ENCODE data around the gene ATP6V1G2.

Gene ATP6V1G2

DNA sequence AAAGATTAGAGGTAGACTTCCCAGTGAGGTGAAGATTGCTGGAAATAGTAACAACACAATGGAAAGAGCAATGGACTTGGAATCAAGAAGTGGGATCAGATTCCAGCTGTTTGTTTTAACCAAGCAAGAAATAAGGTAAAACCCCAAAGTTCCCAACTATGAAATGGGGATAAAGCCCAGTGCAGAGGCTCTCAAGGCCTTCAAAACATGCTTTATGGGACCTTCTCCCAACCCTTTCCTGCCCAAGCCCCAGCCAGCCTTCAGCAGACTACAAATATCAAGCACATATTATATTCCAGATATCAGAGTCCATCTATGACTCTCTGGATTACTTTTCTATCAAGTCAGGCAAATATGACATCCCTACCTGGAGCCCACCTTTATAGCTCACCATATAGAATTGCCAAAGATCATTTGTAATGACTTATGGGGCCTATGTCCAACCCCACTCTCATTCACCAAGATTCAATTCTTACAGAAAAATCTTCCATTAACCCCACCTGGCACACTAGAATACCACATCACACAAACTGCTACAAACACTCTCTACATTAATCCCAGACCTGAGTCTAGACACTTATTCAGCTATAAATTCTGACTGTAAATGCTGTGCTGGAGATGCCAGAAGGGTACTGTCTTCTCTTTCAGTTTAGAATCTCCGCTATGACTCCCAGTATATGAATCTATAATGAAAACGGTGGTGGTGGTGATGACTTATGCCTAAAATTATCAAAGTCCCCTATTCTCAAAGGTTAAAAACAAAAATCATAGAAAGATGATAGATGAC lies 10.7 kb downstream of the ATP6V1G2 start:
- no peak for DNase-seq
- Mint-ChIP-seq H3K27ac (no peak overlapping the region), H3K27me3 (no peaks in the 10 kb centered on the region), H3K9me3 (no peaks in the 10 kb centered on the region), H3K36me3 (peaks cover 85% of the 10 kb centered on the region), H3K4me1 (peaks cover 65% of the 10 kb centered on the region), H3K4me3 (no peak overlapping the region)
- CTCF ChIA-PET: interaction anchor here (1.4 kb wide), 1 partner anchor 62 kb away, joined by 5 read pairs; no protein-coding TSS in a partner anchor

DNA sequence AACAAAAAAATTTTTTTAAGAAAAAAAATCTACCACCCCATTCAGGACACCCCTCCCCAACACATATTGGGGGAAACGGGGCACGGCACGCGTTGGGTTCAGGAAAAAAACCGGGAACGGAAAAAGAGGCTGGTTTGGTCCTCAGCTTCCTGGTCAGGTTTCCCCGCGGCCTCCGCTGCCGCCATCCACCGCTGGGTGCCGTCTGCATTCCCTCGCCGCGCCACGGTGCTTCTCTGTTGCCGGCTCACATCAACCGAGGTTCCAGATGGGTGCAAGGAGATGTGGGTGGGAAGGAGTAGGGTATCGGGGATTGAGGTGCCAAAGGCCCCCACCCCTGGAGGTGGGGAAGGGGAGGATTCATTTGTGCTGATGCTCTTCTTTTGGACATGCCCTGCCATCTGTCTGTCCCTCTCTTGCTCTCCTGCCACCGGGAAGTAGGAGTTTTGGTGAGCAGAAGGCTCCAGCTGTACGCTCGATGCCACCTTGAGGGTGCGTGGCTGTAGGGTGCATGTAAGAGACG lies 11.8 kb downstream of the ATP6V1G2 start:
- H3K4me3 Mint-ChIP-seq: no peak overlapping the region
- H3K36me3 Mint-ChIP-seq: peaks cover 86% of the 10 kb centered on the region
- no peaks in the 10 kb centered on the region for H3K27me3 Mint-ChIP-seq
- no peak overlapping the region for H3K27ac Mint-ChIP-seq
- peaks cover 54% of the 10 kb centered on the region for H3K4me1 Mint-ChIP-seq
- no peak for DNase-seq
- CTCF ChIA-PET: no interaction called here
- no peaks in the 10 kb centered on the region for H3K9me3 Mint-ChIP-seq

DNA sequence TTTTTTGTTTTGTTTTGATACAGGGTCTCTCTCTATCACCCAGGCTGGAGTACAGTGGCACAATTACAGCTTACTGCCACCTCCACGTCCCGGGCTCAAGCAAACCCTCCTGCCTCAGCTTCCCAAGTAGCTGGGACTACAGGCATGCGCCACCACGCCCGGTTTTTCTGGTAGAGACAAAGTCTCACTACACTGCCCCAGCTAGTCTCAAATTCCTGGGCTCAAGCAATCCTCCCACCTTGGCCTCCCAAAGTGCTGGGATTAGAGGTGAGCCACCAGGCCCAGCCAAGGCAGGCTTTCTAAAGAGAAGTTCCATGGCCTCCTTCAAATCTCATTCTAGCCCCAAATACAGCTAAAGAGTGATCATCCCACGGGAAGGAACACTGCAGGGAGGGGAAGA lies 12.4 kb downstream of the ATP6V1G2 start:
- no peaks in the 10 kb centered on the region for H3K9me3 Mint-ChIP-seq
- no peak for DNase-seq
- no peak overlapping the region for H3K4me3 Mint-ChIP-seq
- CTCF ChIA-PET: no interaction called here
- H3K27ac Mint-ChIP-seq: no peak overlapping the region
- H3K27me3 Mint-ChIP-seq: no peaks in the 10 kb centered on the region
- H3K4me1 Mint-ChIP-seq: peaks cover 48% of the 10 kb centered on the region
- H3K36me3 Mint-ChIP-seq: peaks cover 80% of the 10 kb centered on the region

DNA sequence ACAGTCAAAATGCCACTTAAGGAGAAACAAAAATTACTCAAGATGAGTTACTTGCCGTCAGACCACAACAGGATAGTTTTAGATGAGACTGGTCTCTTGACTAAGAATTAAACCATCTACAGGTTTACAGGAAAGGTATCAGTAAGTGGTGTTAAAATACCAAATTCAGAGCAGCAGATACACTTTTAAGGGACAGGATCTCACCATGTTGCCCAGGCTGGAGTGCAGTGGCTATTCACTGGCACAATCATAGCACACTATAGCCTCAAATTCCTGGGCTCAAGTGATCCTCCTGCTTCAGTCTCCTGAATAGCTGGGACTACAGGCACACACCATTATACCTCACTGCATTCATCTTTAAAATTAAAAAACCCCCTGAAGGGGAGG lies 13.0 kb downstream of the ATP6V1G2 start:
- no peaks in the 10 kb centered on the region for H3K9me3 Mint-ChIP-seq
- H3K27me3 Mint-ChIP-seq: no peaks in the 10 kb centered on the region
- peaks cover 43% of the 10 kb centered on the region for H3K4me1 Mint-ChIP-seq
- CTCF ChIA-PET: no interaction called here
- peaks cover 76% of the 10 kb centered on the region for H3K36me3 Mint-ChIP-seq
- H3K4me3 Mint-ChIP-seq: no peak overlapping the region
- DNase-seq: no peak
- H3K27ac Mint-ChIP-seq: peak overlapping the region; percentile 19

DNA sequence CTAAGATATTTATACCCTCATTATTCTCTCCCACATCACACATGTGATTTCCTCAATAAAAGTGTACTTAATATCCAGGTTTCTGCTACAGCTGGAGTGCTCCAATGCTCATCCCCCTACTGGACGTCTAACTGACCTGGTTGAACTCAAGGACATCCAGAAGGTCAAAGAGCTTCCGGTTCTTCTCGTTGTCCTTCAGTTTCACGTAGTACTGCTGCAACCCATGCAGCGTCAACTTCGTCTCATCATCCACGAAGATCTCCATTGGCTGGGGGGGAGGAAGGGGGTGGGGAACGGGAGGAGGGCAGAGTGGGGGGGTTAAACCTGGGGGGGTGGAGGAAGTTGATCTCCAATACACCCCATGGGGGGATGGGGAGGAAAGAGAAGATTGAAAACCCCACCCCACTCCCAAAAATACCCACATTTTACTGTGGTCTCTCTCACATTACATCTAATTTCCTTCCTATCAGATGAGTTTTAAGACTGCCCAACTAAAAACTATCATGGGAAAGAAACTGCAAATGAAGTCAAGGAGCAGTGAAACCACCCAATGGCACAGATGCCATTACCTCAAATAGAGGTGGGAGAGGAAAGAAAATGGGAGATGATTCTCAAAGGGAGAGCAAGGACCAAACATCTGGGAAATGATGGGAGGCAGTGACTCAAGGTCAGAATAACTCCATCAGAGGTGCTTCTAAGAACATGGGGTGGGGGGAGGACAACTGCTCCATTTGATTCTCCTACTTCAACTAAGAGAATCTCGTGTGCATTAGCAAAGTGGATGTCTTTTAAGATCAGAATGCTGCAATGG lies 13.6 kb downstream of the ATP6V1G2 start:
- Mint-ChIP-seq H3K27me3 (no peaks in the 10 kb centered on the region), H3K4me1 (peaks cover 39% of the 10 kb centered on the region), H3K27ac (peak overlapping the region; percentile 19), H3K9me3 (no peaks in the 10 kb centered on the region), H3K4me3 (no peak overlapping the region), H3K36me3 (peaks cover 76% of the 10 kb centered on the region)
- CTCF ChIA-PET: no interaction called here
- no peak for DNase-seq

DNA sequence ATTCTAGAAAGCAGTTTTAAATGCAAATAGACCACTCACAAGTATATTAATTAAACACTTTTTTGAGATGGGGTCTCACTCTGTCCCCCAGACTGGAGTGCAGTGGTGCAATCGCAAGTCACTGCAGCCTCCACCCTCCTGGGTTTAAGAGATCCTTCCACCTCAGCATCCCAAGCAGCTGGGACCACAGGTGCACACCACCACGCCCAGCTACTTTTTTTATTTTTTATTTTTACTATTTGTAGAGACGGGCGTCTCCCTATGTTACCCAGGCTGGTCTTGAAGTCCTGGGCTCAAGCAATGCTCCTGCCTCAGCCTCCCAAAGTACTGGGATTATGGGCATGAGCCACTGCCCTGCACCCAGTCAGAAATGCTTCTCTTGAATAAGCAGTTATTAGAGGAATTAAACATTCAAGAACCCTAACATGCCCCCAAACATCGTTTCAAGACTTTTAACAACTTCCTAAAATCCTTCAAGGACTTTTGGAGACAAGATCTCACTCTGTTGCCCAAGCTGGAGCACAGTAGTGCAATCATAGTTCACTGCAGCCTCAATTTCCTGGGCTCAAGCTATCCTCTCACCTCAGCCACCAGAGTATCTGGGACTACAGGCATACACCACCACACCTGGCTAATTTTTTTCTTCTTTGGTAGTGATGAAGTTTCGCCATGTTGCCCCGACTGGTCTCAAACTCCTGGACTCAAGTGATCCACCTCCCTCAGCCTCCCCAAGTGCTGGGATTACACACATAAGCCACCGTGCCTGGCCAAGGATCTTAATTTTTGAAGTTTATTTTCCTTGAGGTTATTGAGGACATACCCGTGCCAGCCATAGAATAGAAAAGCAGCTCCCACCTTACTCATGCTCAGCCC lies 14.4 kb downstream of the ATP6V1G2 start:
- peaks cover 34% of the 10 kb centered on the region for H3K4me1 Mint-ChIP-seq
- CTCF ChIA-PET: no interaction called here
- no peak for DNase-seq
- no peak overlapping the region for H3K4me3 Mint-ChIP-seq
- no peaks in the 10 kb centered on the region for H3K9me3 Mint-ChIP-seq
- H3K27ac Mint-ChIP-seq: no peak overlapping the region
- peaks cover 71% of the 10 kb centered on the region for H3K36me3 Mint-ChIP-seq
- H3K27me3 Mint-ChIP-seq: no peaks in the 10 kb centered on the region

DNA sequence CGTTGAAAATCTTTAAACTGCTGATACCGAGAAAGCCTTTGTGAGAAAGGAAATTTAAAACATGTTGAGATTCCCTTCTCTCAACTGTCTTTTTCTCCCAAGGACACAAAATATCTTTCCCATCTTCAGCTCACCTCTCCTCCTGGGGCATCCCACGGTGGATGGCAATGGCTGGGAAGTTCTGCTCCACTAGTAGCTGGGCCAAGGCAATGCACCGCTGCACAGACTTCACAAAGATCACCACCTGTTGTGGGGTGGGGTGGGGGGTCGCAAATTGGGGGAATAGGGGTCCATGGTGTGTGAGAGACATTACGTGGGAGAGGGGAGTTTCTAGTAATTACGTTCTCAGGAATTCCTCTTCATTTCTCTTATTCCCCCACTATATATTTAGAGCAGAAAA lies 15.2 kb downstream of the ATP6V1G2 start:
- DNase-seq: no peak
- H3K27ac Mint-ChIP-seq: no peak overlapping the region
- no peak overlapping the region for H3K4me3 Mint-ChIP-seq
- CTCF ChIA-PET: no interaction called here
- peaks cover 64% of the 10 kb centered on the region for H3K36me3 Mint-ChIP-seq
- no peaks in the 10 kb centered on the region for H3K9me3 Mint-ChIP-seq
- H3K27me3 Mint-ChIP-seq: no peaks in the 10 kb centered on the region
- H3K4me1 Mint-ChIP-seq: peaks cover 28% of the 10 kb centered on the region

DNA sequence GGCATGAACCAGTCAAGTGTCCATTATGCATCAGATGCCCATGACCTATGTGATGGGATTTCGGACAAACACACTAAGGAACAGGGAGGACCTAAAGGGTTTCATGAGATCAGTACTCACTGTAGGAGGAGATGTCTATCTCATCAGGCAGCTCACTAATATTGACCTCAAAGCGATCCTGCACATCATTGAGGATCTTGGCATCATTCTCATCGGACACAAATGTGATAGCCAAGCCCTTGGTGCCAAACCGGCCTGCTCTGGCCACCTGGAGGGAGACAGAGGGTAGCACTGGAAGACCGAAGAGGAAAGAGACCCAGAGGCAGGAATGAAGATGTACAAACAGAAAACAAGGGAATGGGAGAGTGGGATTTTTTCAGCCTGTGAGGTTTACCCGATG lies 15.7 kb downstream of the ATP6V1G2 start:
- H3K4me1 Mint-ChIP-seq: peaks cover 23% of the 10 kb centered on the region
- no peak for DNase-seq
- CTCF ChIA-PET: no interaction called here
- no peak overlapping the region for H3K27ac Mint-ChIP-seq
- H3K4me3 Mint-ChIP-seq: no peak overlapping the region
- peaks cover 59% of the 10 kb centered on the region for H3K36me3 Mint-ChIP-seq
- no peaks in the 10 kb centered on the region for H3K27me3 Mint-ChIP-seq
- H3K9me3 Mint-ChIP-seq: no peaks in the 10 kb centered on the region

DNA sequence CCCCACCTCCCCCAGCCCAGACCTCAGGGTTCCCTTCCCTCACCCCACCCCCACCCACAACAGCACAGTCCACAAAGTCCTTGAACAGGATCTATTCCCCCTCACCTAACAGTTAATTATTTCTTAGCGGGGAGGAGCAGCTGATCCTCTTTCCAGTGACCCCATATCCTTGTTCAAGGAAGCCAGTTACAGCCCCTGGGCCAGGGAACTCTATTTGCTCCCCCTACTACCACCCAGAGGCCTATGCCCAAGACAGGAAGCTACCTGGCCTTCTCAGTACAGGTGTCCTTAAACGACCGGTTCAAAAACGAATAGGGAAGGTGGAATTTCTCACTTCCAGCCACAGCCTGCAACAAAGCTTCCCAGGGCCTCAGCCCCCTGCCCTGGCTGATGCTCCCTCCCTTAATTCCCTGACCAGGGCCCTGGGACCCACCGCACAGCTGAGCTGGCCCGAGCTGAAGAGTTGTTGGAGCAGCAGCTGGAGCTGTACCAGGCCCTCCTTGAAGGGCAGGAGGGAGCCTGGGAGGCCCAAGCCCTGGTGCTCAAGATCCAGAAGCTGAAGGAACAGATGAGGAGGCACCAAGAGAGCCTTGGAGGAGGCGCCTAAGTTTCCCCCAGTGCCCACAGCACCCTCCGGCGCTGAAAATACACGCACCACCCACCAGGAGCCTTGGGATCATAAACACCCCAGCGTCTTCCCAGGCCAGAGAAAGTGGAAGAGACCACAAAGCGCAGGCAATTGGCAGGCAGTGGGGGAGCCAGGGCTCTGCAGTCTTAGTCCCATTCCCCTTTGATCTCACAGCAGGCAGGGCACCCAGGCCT lies 16.9 kb downstream of the ATP6V1G2 start:
- H3K27ac Mint-ChIP-seq: peak overlapping the region; percentile 24
- peaks cover 49% of the 10 kb centered on the region for H3K36me3 Mint-ChIP-seq
- DNase-seq: no peak

DNA sequence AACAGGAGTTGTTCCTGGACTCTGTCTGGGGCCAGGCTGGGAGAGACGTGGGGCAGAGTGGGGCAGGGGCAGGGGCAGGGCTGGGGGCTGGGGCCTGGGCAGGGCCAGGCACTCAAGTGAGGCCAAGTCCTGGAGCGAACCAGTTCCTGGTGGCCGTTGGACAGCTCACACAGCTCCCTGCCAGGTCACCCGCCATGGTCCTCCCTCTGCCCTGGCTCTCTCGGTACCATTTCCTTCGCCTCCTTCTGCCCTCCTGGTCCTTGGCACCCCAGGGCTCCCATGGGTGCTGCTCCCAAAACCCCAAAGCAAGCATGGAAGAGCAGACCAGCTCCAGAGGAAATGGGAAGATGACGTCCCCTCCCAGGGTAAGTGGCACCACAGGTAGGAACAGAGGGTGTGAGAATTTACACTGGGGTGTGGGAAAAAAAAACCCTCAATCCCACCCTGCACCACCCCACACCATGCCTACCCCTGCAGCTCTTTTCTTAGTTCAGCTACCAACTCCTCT lies 17.5 kb downstream of the ATP6V1G2 start, which contains the start of gene MCCD1:
TSS of gene MCCD1 (plus strand) at position 142 of the 508 bp plus-strand sequence. CDS start at position 195, 53 bp downstream.
- Mint-ChIP-seq H3K4me1 (peaks cover 12% of the 10 kb centered on the region), H3K27me3 (no peaks in the 10 kb centered on the region), H3K36me3 (peaks cover 42% of the 10 kb centered on the region), H3K9me3 (no peaks in the 10 kb centered on the region), H3K27ac (peak within 1 kb of the TSS; percentile 24), H3K4me3 (no peak within 1 kb of the TSS)
- CTCF ChIA-PET: no interaction called here
- DNase-seq: no peak

More for the DNA sequence above, 16.9 kb downstream of the ATP6V1G2 start:
- CTCF ChIA-PET: no interaction called here
- H3K4me1 Mint-ChIP-seq: peaks cover 15% of the 10 kb centered on the region
- no peaks in the 10 kb centered on the region for H3K27me3 Mint-ChIP-seq
- H3K9me3 Mint-ChIP-seq: no peaks in the 10 kb centered on the region
- H3K4me3 Mint-ChIP-seq: no peak overlapping the region

DNA sequence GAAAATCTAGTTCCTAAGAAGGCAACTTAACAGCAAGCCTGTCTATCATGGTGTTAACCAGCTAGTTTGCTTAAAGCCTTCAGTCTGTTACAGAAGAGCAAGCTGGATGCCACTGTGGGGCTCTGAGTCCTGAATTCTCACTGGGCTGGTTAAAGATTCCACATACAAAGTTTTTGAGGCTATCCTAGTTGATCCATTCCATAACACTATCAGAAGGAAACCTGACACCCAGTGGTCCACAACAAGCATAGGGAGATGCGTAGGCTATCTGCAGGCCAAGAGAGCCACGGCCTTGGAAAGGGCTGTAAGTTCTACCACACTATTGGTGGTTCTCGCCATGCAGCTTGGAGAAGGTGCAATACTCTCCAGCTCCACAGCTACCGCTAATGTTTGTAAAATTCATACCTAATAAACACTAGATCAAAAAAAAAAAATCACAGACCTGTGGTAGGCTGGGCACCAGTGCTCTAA lies 18.1 kb downstream of the ATP6V1G2 start:
- CTCF ChIA-PET: no interaction called here
- Mint-ChIP-seq H3K27me3 (peaks cover 4% of the 10 kb centered on the region), H3K27ac (no peak overlapping the region), H3K36me3 (peaks cover 38% of the 10 kb centered on the region), H3K9me3 (no peaks in the 10 kb centered on the region), H3K4me3 (no peak overlapping the region), H3K4me1 (peaks cover 9% of the 10 kb centered on the region)
- no peak for DNase-seq

DNA sequence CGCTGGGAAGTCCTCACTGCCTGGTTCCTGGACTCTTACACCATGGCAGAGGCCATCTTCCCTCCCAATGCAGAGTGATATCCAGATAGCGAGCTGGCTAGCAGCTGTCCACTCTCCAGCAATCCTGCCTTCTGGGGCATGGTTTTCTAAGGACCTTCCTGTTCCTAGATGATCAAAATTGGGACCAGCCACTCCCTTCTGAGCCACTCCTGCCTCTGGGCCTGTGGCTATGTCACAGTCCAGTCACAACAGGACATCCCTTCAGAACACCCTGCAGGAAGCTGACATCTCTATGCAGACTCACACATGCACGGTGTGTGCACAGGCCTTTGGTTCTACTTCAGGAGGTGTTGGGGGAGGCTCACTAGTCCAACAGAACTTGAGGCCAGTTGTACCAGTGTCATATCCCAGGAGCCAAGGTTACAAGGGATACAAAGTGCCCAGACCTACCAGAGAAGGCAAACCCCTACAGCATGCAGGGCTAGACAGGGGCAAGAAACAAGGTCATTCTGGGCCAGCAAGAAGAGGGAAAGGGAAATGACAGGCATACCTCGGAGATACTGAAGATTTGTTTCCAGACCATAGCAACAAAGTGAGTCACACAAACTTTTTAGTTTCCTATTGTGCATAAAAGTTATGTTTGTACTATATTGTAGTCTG lies 20.3 kb downstream of the ATP6V1G2 start:
- no peak overlapping the region for H3K4me3 Mint-ChIP-seq
- no peaks in the 10 kb centered on the region for H3K9me3 Mint-ChIP-seq
- H3K27me3 Mint-ChIP-seq: peaks cover 21% of the 10 kb centered on the region
- peaks cover 19% of the 10 kb centered on the region for H3K36me3 Mint-ChIP-seq
- H3K27ac Mint-ChIP-seq: no peak overlapping the region
- DNase-seq: no peak
- no peaks in the 10 kb centered on the region for H3K4me1 Mint-ChIP-seq
- CTCF ChIA-PET: no interaction called here

DNA sequence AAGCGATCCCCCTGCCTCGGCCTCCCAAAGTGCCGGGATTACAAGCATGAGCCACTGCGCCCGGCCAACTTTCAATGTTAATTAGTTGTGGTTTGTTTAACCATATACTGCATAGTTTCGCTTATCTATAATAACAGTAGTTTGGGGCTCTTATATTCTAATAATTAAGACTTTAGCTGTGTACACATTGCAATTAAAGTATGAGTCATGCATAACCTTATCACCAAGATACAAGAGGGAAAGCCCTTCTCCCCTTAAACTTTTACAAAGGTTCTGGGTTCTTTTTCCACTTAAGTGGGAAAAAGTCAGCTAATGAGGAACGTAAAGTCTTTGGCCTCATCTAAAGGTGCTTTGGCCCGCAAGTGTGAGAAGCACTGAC lies 20.9 kb downstream of the ATP6V1G2 start:
- DNase-seq: no peak
- Mint-ChIP-seq H3K4me3 (no peak overlapping the region), H3K4me1 (no peaks in the 10 kb centered on the region), H3K27me3 (peaks cover 26% of the 10 kb centered on the region), H3K9me3 (no peaks in the 10 kb centered on the region), H3K36me3 (peaks cover 14% of the 10 kb centered on the region), H3K27ac (no peak overlapping the region)
- CTCF ChIA-PET: no interaction called here
